Gastrocnemius medialis (tissue), 4 donors: ENCODE data around the gene CRACDL.

Experiments used
- CTCF ChIP-seq, 5 experiments: fragments of 450-650 bp in 3 of 5; fragments of 200-600 bp in 2 of 5; sonication (generic) in 2 of 5; IDR thresholded peaks in 4 of 5; conservative IDR thresholded peaks in 1 of 5; 1 replicate in 4 of 5; 2 replicates in 1 of 5; pipeline ENCODE4 v1.5.1; 2016 to 2019; ENCODE audit warnings: antibody characterized with exemption in 5 of 5, mild to moderate bottlenecking in 3 of 5, moderate library complexity in 3 of 5
- POLR2A ChIP-seq, 2 donors: fragments of 450-650 bp; IDR thresholded peaks; one replicate each; pipeline ENCODE4 v1.6.1; 2017; ENCODE audit warnings: antibody characterized with exemption in 2 of 2, mild to moderate bottlenecking in 2 of 2, moderate library complexity in 2 of 2

DNA sequence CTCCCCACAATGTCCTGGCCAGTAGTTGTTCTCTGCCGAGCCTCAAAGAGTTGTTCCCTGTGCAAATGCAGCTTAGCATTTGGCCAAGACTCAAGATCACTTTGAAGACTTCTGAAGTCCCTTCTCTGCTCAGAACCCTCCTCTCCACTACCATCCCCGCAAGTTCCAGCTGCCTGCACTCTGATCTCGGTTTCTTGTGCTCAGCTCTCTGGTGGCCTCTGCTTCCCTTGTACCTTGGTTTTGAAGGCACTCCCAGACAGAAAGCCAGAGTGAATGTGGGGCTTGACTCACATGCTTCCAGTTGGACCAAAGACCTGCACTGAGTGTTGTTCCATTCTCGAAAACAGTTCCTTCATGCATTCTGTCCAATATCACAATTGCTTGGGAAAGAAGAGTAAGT, 28.6 kb downstream of the CRACDL start:
- TF ChIP-seq CTCF (IDR thresholded peaks at IDR 0.05 in 4 of 5, conservative IDR thresholded peaks at IDR 0.05 in 1 of 5): no peak
- no peak for TF ChIP-seq POLR2A (IDR thresholded peaks at IDR 0.05)
